Upper lobe of right lung (tissue), 1 donor: ENCODE results near the gene KCNJ14. TPM values are rescaled to one million over a fixed set of nuclear protein-coding genes. Genes with fewer than 3 reads are reported as not detected.
A peak's percentile ranks its signal among the peaks of the same experiment; 100 is the strongest.

Experiments used
- ATAC-seq: fragments of 200-7000 bp; cut with Tn5 transposase; one replicate; pipeline ENCODE4 v1.9.1; 2020; ENCODE audit warnings: mild to moderate bottlenecking, moderate library complexity
- DNase-seq: peaks from one replicate; pipeline ENCODE4 v3.0.0-alpha.2; 2020
- H3K27ac ChIP-seq: fragments of 200-600 bp; one replicate; pipeline ENCODE4 v1.8.0; 2022
- H3K27me3 ChIP-seq: fragments of 200-600 bp; one replicate; pipeline ENCODE4 v1.8.0; 2022; ENCODE audit warnings: mild to moderate bottlenecking
- H3K36me3 ChIP-seq: fragments of 200-600 bp; one replicate; pipeline ENCODE4 v1.8.0; 2022
- H3K4me1 ChIP-seq: fragments of 200-600 bp; one replicate; pipeline ENCODE4 v1.8.0; 2022
- H3K4me3 ChIP-seq: fragments of 200-600 bp; one replicate; pipeline ENCODE4 v1.8.0; 2022; ENCODE audit warnings: mild to moderate bottlenecking
- H3K9me3 ChIP-seq: fragments of 200-600 bp; one replicate; pipeline ENCODE4 v1.8.0; 2022
- intact Hi-C: fragments of 100-400 bp; cut with DNase I; formaldehyde crosslinking; loops from one replicate; pipeline ENCODE4 v1.11.0; 2022
- total RNA-seq: library from RNA; stranded (reverse); fragmentation: NEBNext Ultra II Directional; extraction: Animal tissue kit (Norgen Biotek cat#: 25700); gene quantifications from one replicate; pipeline ENCODE4 v1.2.1, GENCODE V29; 2021
- TF ChIP-seq, protein P1 (sequence below): fragments of 200-600 bp; IDR thresholded peaks from one replicate; pipeline ENCODE4 v1.8.0; 2022; ENCODE audit warnings: antibody characterized with exemption
- donor health status: DM: no; HTN: yes; CAD: no; lungs with severe emphysema.

The KCNJ14 gene
- total RNA-seq, 1 donor from 2014 or later, result 1.1 TPM

- ATAC-seq, result no peak
- Histone ChIP-seq H3K4me1 (peaks cover 11% of the 10 kb centered on the region), H3K27ac (no peak overlapping the region), H3K27me3 (peaks cover 32% of the 10 kb centered on the region), H3K4me3 (no peak overlapping the region), H3K9me3 (no peaks in the 10 kb centered on the region), H3K36me3 (no peaks in the 10 kb centered on the region)
- intact Hi-C loops, result loop anchor here (10.0 kb wide), 1 partner anchor 87 kb away; no protein-coding TSS in a partner anchor
- TF ChIP-seq, protein P1, sequence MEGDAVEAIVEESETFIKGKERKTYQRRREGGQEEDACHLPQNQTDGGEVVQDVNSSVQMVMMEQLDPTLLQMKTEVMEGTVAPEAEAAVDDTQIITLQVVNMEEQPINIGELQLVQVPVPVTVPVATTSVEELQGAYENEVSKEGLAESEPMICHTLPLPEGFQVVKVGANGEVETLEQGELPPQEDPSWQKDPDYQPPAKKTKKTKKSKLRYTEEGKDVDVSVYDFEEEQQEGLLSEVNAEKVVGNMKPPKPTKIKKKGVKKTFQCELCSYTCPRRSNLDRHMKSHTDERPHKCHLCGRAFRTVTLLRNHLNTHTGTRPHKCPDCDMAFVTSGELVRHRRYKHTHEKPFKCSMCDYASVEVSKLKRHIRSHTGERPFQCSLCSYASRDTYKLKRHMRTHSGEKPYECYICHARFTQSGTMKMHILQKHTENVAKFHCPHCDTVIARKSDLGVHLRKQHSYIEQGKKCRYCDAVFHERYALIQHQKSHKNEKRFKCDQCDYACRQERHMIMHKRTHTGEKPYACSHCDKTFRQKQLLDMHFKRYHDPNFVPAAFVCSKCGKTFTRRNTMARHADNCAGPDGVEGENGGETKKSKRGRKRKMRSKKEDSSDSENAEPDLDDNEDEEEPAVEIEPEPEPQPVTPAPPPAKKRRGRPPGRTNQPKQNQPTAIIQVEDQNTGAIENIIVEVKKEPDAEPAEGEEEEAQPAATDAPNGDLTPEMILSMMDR, result no peak
- DNase-seq, result no peak
These were observed 42.6 kb downstream of the KCNJ14 start for GRCh38 chr19:48497728-48498594.

GRCh38 chr19:48498595-48499311 lies 43.4 kb downstream of the KCNJ14 start:
- ATAC-seq (no peak), DNase-seq (no peak)
- H3K4me3 ChIP-seq, result no peak overlapping the region
- peaks cover 32% of the 10 kb centered on the region for H3K27me3 ChIP-seq
- H3K9me3 ChIP-seq, result no peaks in the 10 kb centered on the region
- peaks cover 11% of the 10 kb centered on the region for H3K4me1 ChIP-seq
- no peaks in the 10 kb centered on the region for H3K36me3 ChIP-seq
- H3K27ac ChIP-seq, result no peak overlapping the region
- intact Hi-C loops, result loop anchor here (10.0 kb wide), 1 partner anchor 86 kb away; no protein-coding TSS in a partner anchor
- TF ChIP-seq, protein P1, result no peak

DNA sequence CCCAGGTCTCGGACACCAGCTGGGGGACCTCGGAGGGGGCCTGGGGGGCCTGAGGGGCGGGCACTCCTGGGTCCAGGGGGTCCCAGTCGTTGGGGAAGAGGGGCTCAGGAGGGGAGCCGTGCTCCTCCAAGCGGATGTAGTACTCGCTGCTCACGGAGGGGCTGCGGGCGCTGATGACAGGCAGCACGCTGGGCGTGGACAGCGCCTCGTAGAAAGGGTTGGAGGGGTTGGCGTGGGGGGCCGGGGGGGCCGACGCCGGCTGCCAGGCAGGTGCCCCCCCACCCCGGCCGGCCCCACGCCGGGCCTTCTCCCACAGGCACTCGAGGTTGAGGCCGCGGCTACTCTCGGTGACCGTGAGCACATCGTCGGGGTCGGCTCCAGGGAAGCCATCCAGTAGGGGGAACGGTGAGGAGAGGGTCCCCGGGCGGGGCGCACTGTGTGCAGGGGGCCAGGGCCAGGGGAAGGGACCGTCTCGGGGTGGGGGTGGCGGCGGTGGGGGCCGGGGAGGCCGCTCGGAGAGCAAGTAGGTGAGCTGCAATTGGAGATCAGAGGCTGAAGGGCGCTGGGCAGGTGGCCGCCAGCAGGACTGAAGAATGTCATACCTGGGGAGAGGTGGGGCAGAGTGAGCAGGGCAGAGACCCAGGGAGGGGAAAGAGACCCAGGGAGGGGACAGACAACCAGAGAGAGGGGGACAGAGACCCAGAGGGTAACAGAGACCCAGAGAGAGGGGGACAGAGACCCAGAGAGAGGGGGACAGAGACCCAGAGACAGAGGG lies 44.1 kb downstream of the KCNJ14 start:
- Histone ChIP-seq H3K27ac (no peak overlapping the region), H3K36me3 (no peaks in the 10 kb centered on the region), H3K4me3 (no peak overlapping the region), H3K27me3 (peaks cover 32% of the 10 kb centered on the region), H3K4me1 (peaks cover 6% of the 10 kb centered on the region), H3K9me3 (no peaks in the 10 kb centered on the region)
- no peak for DNase-seq
- ATAC-seq, result no peak
- TF ChIP-seq, protein P1, result no peak
- intact Hi-C loops, result loop anchor here (10.0 kb wide), 1 partner anchor 85 kb away; no protein-coding TSS in a partner anchor

- TF ChIP-seq, protein P1, result no peak
- Histone ChIP-seq H3K36me3 (no peaks in the 10 kb centered on the region), H3K27ac (no peak overlapping the region), H3K4me3 (peak overlapping the region; percentile 49), H3K4me1 (peaks cover 5% of the 10 kb centered on the region), H3K27me3 (peaks cover 32% of the 10 kb centered on the region), H3K9me3 (no peaks in the 10 kb centered on the region)
- intact Hi-C loops, result no loop called here
- DNase-seq, result no peak
- ATAC-seq, result no peak
These were observed 45.6 kb downstream of the KCNJ14 start for GRCh38 chr19:48500830-48501493.
